Subcutaneous abdominal adipose tissue (tissue), 5 donors: ENCODE results near the gene NFASC.

Experiments
- H3K27ac ChIP-seq: one replicate; pipeline ENCODE4 v1.7.0; 2013; ENCODE audit warnings: low read depth, mild to moderate bottlenecking, inconsistent platforms, low read length, moderate library complexity
- H3K27me3 ChIP-seq, 5 donors: one replicate each; pipeline ENCODE4 v1.7.0; 2013; ENCODE audit warnings: low read length in 5 of 5, inconsistent platforms in 1 of 5; ENCODE audit not compliant: control insufficient read depth in 5 of 5, insufficient read depth in 4 of 5
- H3K36me3 ChIP-seq, 5 donors: one replicate each; pipeline ENCODE4 v1.7.0; 2013; ENCODE audit warnings: low read length in 5 of 5; ENCODE audit not compliant: control insufficient read depth in 5 of 5, insufficient read depth in 5 of 5
- H3K4me1 ChIP-seq, 5 donors: one replicate each; pipeline ENCODE4 v1.7.0; 2013; ENCODE audit warnings: low read length in 5 of 5, mild to moderate bottlenecking in 3 of 5, moderate library complexity in 1 of 5; ENCODE audit not compliant: control insufficient read depth in 5 of 5, insufficient read depth in 5 of 5
- H3K4me3 ChIP-seq, 5 donors: one replicate each; pipeline ENCODE4 v1.7.0; 2013; ENCODE audit warnings: low read length in 5 of 5, low read depth in 1 of 5
- H3K9ac ChIP-seq, 5 donors: one replicate each; pipeline ENCODE4 v1.7.0; 2013; ENCODE audit warnings: low read length in 5 of 5, mild to moderate bottlenecking in 4 of 5, moderate library complexity in 3 of 5
- H3K9me3 ChIP-seq, 5 donors: one replicate each; pipeline ENCODE4 v1.7.0; 2013; ENCODE audit warnings: low read length in 5 of 5; ENCODE audit not compliant: control insufficient read depth in 5 of 5
- donor health status: healthy.
- donor health status: healthy.
- donor health status: healthy.
- donor health status: healthy.
- donor health status: healthy.

The NFASC gene

DNA sequence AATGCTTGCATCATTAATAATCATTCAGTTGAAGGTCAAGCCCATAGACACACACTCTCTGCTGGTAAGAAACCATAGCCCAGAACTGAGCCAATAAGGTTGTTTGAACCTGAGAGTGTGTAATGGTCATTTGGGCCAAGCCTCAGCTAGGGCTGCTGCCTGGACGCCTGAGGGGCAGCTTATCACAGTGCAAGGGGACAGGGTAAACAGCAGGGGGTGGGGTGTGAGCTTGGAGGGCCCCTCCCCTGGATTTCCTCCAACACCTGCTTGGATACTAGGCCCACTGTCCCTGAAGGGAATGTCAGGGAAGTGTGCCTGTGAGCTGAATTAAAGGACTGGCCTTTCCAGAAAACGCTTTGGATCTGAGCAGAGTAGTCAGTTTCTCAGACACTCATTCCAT lies 147.7 kb downstream of the NFASC start:
- no peaks in the 10 kb centered on the region for H3K9me3 ChIP-seq
- peaks cover 3 to 21% (median 18%) of the 10 kb centered on the region in 5 donors for H3K4me1 ChIP-seq
- H3K27me3 ChIP-seq: peaks cover 0 to 7% (median 3%) of the 10 kb centered on the region in 5 donors
- H3K4me3 ChIP-seq: no peak overlapping the region
- H3K9ac ChIP-seq: no peak overlapping the region
- no peak overlapping the region for H3K27ac ChIP-seq
- H3K36me3 ChIP-seq: no peaks in the 10 kb centered on the region

- no peaks in the 10 kb centered on the region for H3K9me3 ChIP-seq
- no peaks in the 10 kb centered on the region for H3K36me3 ChIP-seq
- peaks cover 0 to 7% (median 5%) of the 10 kb centered on the region in 5 donors for H3K4me1 ChIP-seq
- H3K4me3 ChIP-seq: no peak overlapping the region
- no peak overlapping the region for H3K27ac ChIP-seq
- no peak overlapping the region for H3K9ac ChIP-seq
- peaks cover 0 to 6% (median 3%) of the 10 kb centered on the region in 5 donors for H3K27me3 ChIP-seq
Observed at GRCh38 chr1:205020466-205020865, 149.8 kb downstream of the NFASC start.

DNA sequence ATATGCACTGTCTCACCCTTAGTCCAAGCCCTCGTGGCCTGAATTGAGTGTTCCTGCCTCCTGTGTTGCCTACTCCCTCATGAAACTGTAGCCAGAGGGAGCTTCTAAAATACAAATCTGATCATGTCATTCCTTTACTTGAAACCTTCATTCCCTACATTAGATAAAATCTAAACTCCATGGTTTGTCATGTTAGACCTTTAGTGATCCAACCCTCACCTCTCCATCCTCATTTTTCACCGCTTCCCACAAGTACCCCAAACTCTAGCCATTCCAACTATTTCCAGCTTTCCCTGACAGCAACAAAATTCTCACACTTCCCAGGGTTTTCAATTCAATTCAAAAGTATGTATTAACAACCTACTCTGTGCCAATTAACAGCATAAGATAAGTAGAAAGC lies 154.0 kb downstream of the NFASC start:
- Histone ChIP-seq H3K4me1 (peaks cover 0 to 7% (median 5%) of the 10 kb centered on the region in 5 donors), H3K36me3 (no peaks in the 10 kb centered on the region), H3K9me3 (no peaks in the 10 kb centered on the region), H3K9ac (no peak overlapping the region), H3K4me3 (no peak overlapping the region), H3K27me3 (peaks cover under 1 to 10% (median 3%) of the 10 kb centered on the region in 5 donors), H3K27ac (no peak overlapping the region)

GRCh38 chr1:205025239-205025638 lies 154.6 kb downstream of the NFASC start:
- Histone ChIP-seq H3K4me1 (peaks cover 0 to 7% (median 5%) of the 10 kb centered on the region in 5 donors), H3K27ac (no peak overlapping the region), H3K27me3 (peaks cover 2 to 9% (median 7%) of the 10 kb centered on the region in 5 donors), H3K4me3 (no peak overlapping the region), H3K36me3 (no peaks in the 10 kb centered on the region), H3K9me3 (no peaks in the 10 kb centered on the region), H3K9ac (no peak overlapping the region)

DNA sequence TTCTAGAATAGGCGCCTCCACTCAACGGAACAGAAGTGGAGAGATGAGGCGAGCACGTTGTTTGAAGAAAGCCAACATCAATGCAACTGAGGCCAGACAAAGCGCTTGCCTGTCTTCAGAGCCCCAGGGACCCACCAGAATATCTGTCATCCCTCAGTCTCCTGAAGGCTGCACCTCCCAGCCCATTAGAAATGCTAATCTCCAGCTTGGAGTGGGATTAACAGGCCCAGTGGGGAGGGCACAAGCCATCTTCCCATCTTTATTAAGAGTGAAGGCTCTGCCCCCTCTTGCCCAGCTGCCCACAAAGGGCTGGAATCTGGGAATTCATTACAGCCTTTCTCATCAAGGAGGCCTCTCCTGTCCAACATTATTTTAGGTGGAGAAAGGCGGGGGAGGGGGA lies 155.5 kb downstream of the NFASC start:
- Histone ChIP-seq H3K27me3 (peaks cover 6 to 14% (median 10%) of the 10 kb centered on the region in 5 donors), H3K4me1 (no peaks in the 10 kb centered on the region), H3K9me3 (no peaks in the 10 kb centered on the region), H3K9ac (no peak overlapping the region), H3K4me3 (no peak overlapping the region), H3K36me3 (no peaks in the 10 kb centered on the region), H3K27ac (no peak overlapping the region)

GRCh38 chr1:205028390-205028789 lies 157.7 kb downstream of the NFASC start:
- Histone ChIP-seq H3K27ac (no peak overlapping the region), H3K9ac (no peak overlapping the region), H3K36me3 (no peaks in the 10 kb centered on the region), H3K4me1 (no peaks in the 10 kb centered on the region), H3K27me3 (peaks cover 9 to 18% (median 16%) of the 10 kb centered on the region in 5 donors), H3K4me3 (no peak overlapping the region), H3K9me3 (no peaks in the 10 kb centered on the region)

DNA sequence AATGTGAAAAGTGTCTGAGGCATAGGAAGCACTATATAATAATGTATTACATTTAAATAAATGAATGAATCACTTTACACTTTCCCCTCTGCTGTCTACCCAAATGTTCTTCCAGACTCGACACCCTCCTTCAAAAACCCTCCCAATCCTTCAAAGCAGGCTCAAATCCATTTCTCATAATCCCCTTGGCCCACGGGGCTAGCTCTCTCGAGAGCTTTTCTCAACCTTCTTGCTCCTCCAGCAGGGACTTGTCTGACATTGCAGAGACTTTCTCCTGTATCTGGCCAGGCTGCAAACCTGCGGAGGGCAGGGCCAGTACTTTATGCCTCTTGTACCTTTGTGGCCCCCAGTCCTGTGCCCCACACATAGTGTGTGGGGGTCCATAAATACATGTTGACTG lies 158.3 kb downstream of the NFASC start:
- Histone ChIP-seq H3K9me3 (no peaks in the 10 kb centered on the region), H3K27me3 (peaks cover 9 to 18% (median 16%) of the 10 kb centered on the region in 5 donors), H3K4me1 (no peaks in the 10 kb centered on the region), H3K36me3 (no peaks in the 10 kb centered on the region), H3K9ac (no peak overlapping the region), H3K27ac (no peak overlapping the region), H3K4me3 (no peak overlapping the region)

DNA sequence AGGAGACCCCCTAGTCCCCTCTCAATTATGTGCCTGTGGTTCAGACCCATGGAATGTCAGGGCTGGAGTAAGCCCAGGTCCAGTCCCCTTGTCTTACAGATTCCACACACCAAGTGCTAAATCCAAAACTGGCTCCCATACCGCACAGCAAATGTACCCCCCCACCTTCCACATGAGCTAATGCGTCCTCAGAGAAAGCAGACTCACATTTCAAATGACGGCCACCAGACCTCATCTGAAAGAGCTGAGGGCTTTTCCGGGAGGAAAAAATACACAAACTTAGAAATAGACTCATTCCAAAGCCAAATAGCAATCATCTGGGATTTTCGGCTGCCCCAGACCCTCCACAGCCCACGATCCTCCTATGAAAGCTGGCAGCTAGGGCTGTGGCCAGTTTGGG lies 159.6 kb downstream of the NFASC start:
- H3K27ac ChIP-seq: no peak overlapping the region
- H3K9me3 ChIP-seq: no peaks in the 10 kb centered on the region
- H3K36me3 ChIP-seq: no peaks in the 10 kb centered on the region
- H3K27me3 ChIP-seq: peaks cover 9 to 18% (median 16%) of the 10 kb centered on the region in 5 donors
- no peak overlapping the region for H3K9ac ChIP-seq
- H3K4me1 ChIP-seq: no peaks in the 10 kb centered on the region
- H3K4me3 ChIP-seq: no peak overlapping the region

GRCh38 chr1:205030896-205031295 lies 160.2 kb downstream of the NFASC start:
- Histone ChIP-seq H3K9ac (no peak overlapping the region), H3K9me3 (no peaks in the 10 kb centered on the region), H3K4me3 (no peak overlapping the region), H3K27me3 (peaks cover 9 to 18% (median 16%) of the 10 kb centered on the region in 5 donors), H3K36me3 (no peaks in the 10 kb centered on the region), H3K27ac (no peak overlapping the region), H3K4me1 (no peaks in the 10 kb centered on the region)

DNA sequence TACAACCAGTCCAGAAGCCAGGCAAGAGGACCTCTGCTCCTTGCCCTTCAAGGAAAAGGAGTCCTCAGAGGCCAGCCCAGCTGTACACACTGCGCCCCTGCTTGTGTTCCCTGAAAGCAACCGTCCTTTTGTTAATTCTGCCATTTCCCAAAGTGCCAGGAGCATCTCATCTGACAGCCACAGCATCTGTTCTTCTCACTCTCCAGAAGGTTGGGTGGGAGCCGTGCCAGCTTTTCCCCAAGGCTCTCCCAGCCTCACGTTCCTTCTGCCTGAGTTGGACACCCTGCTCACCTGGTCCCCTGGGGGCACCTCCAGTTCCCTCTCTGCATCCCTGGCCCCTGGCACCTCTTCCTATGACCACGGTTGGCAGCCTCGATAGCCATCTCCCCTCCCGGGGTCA lies 161.8 kb downstream of the NFASC start:
- Histone ChIP-seq H3K9ac (no peak overlapping the region), H3K9me3 (no peaks in the 10 kb centered on the region), H3K27ac (no peak overlapping the region), H3K4me3 (no peak overlapping the region), H3K27me3 (peaks cover 9 to 18% (median 16%) of the 10 kb centered on the region in 5 donors), H3K4me1 (no peaks in the 10 kb centered on the region), H3K36me3 (no peaks in the 10 kb centered on the region)

DNA sequence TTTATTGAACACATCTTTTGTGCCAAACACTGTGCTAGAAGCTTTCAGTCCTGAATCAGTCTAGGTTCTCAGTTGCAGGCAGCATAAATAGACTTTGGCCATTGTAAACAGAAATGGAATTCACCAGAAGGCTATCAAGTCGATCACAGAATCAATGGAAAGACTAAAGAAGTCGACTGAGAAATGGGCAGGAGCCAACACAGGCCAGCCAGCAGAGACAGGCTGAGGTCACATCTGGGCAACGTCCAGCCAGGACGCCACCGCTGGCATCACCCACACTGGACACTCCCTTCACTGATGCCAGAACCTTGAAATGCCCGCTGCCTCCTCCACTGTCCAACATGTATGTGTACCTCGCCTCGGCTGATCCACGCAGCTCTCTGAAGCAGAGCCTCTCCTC lies 166.9 kb downstream of the NFASC start:
- H3K4me1 ChIP-seq: no peaks in the 10 kb centered on the region
- H3K4me3 ChIP-seq: no peak overlapping the region

More for the DNA sequence above, 166.9 kb downstream of the NFASC start:
- H3K9me3 ChIP-seq: no peaks in the 10 kb centered on the region
- H3K27ac ChIP-seq: no peak overlapping the region
- no peak overlapping the region for H3K9ac ChIP-seq
- peaks cover 6 to 17% (median 11%) of the 10 kb centered on the region in 5 donors for H3K27me3 ChIP-seq
- H3K36me3 ChIP-seq: no peaks in the 10 kb centered on the region
